DOHH2 (cell line): ENCODE measurements around the gene CD9.

Source experiments
- H3F3A ChIP-seq: fragments of 200-600 bp; sonication (generic), shearing (Covaris generic); 2 replicates; pipeline ENCODE4 v1.6.0; 2016; ENCODE audit warnings: antibody characterized with exemption, mild to moderate bottlenecking; ENCODE audit not compliant: control insufficient read depth, insufficient read depth
- H3K27ac ChIP-seq: fragments of 200-600 bp; sonication (generic); 2 replicates; pipeline ENCODE4 v1.5.1; 2014; ENCODE audit warnings: low read depth, mild to moderate bottlenecking, low read length, moderate library complexity
- H3K27me3 ChIP-seq: fragments of 200-600 bp; sonication (generic); 2 replicates; pipeline ENCODE4 v1.6.1; 2014; ENCODE audit warnings: mild to moderate bottlenecking, low read length, mixed read lengths; ENCODE audit not compliant: control insufficient read depth
- H3K36me3 ChIP-seq: fragments of 200-600 bp; sonication (generic); 2 replicates; pipeline ENCODE4 v1.6.1; 2014; ENCODE audit warnings: mild to moderate bottlenecking, low read length, moderate library complexity, mixed read lengths; ENCODE audit not compliant: control insufficient read depth
- H3K4me1 ChIP-seq: fragments of 200-600 bp; sonication (generic); 2 replicates; pipeline ENCODE4 v1.6.1; 2014; ENCODE audit warnings: mild to moderate bottlenecking, low read length, mixed read lengths; ENCODE audit not compliant: control insufficient read depth
- H3K4me2 ChIP-seq: fragments of 200-600 bp; sonication (generic); 2 replicates; pipeline ENCODE4 v1.6.0; 2014; ENCODE audit warnings: mild to moderate bottlenecking, low read length, moderate library complexity
- H3K4me3 ChIP-seq: fragments of 200-600 bp; sonication (generic); 2 replicates; pipeline ENCODE4 v1.5.1; 2014; ENCODE audit warnings: mild to moderate bottlenecking, low read length, mixed read lengths
- H3K79me2 ChIP-seq: fragments of 200-600 bp; sonication (generic); 2 replicates; pipeline ENCODE4 v1.6.1; 2014; ENCODE audit warnings: mild to moderate bottlenecking, low read length, mixed read lengths; ENCODE audit not compliant: control insufficient read depth
- H3K9me2 ChIP-seq: fragments of 200-600 bp; sonication (generic); replicated peaks from 2 replicates; pipeline ENCODE4 v1.6.1; 2014; ENCODE audit warnings: mild to moderate bottlenecking, low read length, mixed read lengths; ENCODE audit not compliant: control insufficient read depth
- H3K9me3 ChIP-seq: fragments of 200-600 bp; sonication (generic); 2 replicates; pipeline ENCODE4 v1.6.1; 2014; ENCODE audit warnings: antibody characterized with exemption, low read length, mixed read lengths; ENCODE audit not compliant: control insufficient read depth, insufficient read depth
- H4K20me1 ChIP-seq: fragments of 200-600 bp; sonication (generic); 2 replicates; pipeline ENCODE4 v1.6.0; 2014; ENCODE audit warnings: low read depth, mild to moderate bottlenecking, antibody characterized with exemption, low read length, moderate library complexity; ENCODE audit not compliant: control insufficient read depth, insufficient read depth
- EZH2phosphoT487 ChIP-seq: fragments of 200-600 bp; sonication (generic); IDR thresholded peaks from 2 replicates; pipeline ENCODE4 v1.6.1; 2017; ENCODE audit warnings: borderline replicate concordance, mild to moderate bottlenecking, antibody characterized with exemption, low read length, moderate library complexity, mixed read lengths
- TF ChIP-seq, protein P1 (sequence below): fragments of 200-600 bp; sonication (generic); IDR thresholded peaks from one replicate; pipeline ENCODE4 v1.5.1; 2014; ENCODE audit warnings: antibody characterized with exemption, mild to moderate bottlenecking, low read depth, low read length; ENCODE audit not compliant: poor library complexity, severe bottlenecking

CD9 gene

DNA sequence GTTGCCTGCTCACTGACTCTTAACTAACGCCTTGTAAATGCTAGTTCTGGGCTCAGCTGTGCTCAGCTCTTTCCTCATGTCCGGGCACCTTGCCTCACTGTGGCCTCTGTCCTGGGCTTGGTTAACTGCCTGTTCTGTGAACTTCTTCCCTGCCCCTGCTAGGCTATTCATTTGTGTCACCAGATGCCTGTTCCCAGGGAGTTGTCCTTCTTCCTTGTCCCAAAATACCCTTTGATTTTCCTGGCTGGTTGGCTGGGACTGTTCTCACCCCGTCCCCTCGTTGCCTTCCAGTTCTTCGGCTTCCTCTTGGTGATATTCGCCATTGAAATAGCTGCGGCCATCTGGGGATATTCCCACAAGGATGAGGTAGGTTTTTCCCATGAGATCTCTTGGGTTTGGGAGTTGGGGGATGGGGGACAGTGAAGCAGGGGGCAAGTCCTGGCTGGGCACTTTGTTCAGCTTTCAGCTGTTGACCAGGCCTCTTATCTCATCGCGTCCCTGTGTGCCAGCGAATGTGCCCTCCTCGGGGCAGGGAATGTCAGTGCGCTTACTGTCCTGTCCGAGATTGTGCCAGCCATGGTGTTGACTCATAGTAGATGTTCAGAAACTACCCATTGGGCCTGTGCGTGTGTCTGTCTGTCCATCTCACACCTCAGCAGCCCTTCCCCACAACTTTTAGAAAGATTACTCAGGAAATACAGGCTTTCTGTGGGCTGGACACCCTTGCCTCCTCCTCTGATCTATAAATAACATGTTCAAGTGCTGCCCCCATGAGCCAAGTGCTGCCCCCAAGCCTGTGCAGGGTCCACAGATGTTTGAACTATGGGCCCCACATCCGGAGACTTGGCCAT, 33.1 kb downstream of the CD9 start:
- H3K9me2 ChIP-seq = no peaks in the 10 kb centered on the region
- peaks cover 17% of the 10 kb centered on the region for H3K4me1 ChIP-seq
- H3K4me3 ChIP-seq = no peak overlapping the region
- no peaks in the 10 kb centered on the region for H3F3A ChIP-seq
- H3K4me2 ChIP-seq = no peak overlapping the region
- H3K27ac ChIP-seq = no peak overlapping the region
- no peaks in the 10 kb centered on the region for H3K27me3 ChIP-seq
- no peaks in the 10 kb centered on the region for H3K9me3 ChIP-seq
- TF ChIP-seq EZH2phosphoT487 = no peak
- no peaks in the 10 kb centered on the region for H3K79me2 ChIP-seq
- H3K36me3 ChIP-seq = no peaks in the 10 kb centered on the region
- H4K20me1 ChIP-seq = no peaks in the 10 kb centered on the region

DNA sequence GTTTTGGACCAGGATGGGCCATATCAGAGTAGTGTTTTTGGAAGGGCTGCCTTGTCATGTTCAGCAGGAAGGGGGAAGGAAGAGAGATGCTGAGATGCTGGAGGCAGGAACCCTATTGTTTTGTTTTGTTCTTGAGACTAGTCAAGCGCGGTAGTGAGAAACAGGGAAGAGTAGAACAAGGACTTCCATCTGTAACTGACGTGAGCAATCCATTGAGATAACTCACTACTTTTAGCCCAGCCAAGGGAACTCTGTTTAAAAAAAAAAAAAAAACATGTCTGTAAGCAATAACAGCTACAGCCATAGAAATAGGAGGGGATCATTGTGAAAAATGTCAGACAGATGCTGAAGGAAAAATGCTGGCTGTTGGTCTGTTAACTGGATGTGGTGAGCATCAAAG, 34.0 kb downstream of the CD9 start:
- Histone ChIP-seq H3K4me1 (peaks cover 17% of the 10 kb centered on the region), H3K36me3 (no peaks in the 10 kb centered on the region), H3K9me3 (no peaks in the 10 kb centered on the region), H3K79me2 (no peaks in the 10 kb centered on the region), H3K27me3 (no peaks in the 10 kb centered on the region), H3F3A (no peaks in the 10 kb centered on the region), H3K27ac (no peak overlapping the region), H3K9me2 (no peaks in the 10 kb centered on the region), H3K4me2 (no peak overlapping the region), H3K4me3 (no peak overlapping the region), H4K20me1 (no peaks in the 10 kb centered on the region)
- TF ChIP-seq, protein P1, sequence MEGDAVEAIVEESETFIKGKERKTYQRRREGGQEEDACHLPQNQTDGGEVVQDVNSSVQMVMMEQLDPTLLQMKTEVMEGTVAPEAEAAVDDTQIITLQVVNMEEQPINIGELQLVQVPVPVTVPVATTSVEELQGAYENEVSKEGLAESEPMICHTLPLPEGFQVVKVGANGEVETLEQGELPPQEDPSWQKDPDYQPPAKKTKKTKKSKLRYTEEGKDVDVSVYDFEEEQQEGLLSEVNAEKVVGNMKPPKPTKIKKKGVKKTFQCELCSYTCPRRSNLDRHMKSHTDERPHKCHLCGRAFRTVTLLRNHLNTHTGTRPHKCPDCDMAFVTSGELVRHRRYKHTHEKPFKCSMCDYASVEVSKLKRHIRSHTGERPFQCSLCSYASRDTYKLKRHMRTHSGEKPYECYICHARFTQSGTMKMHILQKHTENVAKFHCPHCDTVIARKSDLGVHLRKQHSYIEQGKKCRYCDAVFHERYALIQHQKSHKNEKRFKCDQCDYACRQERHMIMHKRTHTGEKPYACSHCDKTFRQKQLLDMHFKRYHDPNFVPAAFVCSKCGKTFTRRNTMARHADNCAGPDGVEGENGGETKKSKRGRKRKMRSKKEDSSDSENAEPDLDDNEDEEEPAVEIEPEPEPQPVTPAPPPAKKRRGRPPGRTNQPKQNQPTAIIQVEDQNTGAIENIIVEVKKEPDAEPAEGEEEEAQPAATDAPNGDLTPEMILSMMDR = no peak
- TF ChIP-seq EZH2phosphoT487 = no peak

DNA sequence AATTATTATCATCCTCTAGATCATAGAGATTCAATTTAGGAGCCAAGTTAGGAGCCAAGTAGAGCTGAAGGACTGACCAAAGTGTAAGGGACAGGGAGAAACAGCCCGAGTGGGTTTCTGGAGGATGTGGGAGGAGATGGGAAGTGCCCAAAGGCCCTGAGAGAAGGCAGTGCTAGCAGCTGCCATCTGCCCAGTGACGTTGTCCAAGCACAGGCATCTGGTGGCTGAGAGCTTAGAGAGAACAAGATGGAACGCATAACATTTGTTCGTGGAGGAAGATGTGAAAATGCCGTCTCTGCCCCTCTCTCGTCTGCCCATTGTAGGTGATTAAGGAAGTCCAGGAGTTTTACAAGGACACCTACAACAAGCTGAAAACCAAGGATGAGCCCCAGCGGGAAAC, 34.7 kb downstream of the CD9 start:
- Histone ChIP-seq H3K4me1 (peaks cover 17% of the 10 kb centered on the region), H3K27me3 (no peaks in the 10 kb centered on the region), H3K9me3 (no peaks in the 10 kb centered on the region), H3K4me2 (no peak overlapping the region), H3K9me2 (no peaks in the 10 kb centered on the region), H4K20me1 (no peaks in the 10 kb centered on the region), H3F3A (no peaks in the 10 kb centered on the region), H3K4me3 (no peak overlapping the region), H3K79me2 (no peaks in the 10 kb centered on the region), H3K27ac (no peak overlapping the region), H3K36me3 (no peaks in the 10 kb centered on the region)
- TF ChIP-seq, protein P1 = no peak
- no peak for TF ChIP-seq EZH2phosphoT487

DNA sequence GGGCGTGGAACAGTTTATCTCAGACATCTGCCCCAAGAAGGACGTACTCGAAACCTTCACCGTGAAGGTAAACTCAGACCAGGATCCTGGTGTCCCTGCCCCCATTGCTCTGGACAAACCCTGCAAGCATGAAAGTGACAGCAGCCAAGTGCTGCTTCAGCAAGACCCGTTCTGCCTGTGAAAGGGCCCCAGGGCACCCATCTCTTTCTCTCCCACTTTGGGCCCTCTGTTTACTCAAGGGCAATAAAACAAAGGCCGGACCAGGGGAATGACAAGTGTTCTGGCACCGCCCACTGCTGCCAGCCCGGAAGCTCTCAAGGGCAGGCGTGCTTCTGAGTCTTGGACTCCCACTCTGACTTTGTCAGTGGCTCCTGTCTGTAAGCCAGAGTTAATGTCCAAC, 35.3 kb downstream of the CD9 start:
- no peak overlapping the region for H3K4me3 ChIP-seq
- H3F3A ChIP-seq = no peaks in the 10 kb centered on the region
- H3K9me3 ChIP-seq = no peaks in the 10 kb centered on the region
- H4K20me1 ChIP-seq = no peaks in the 10 kb centered on the region
- H3K36me3 ChIP-seq = no peaks in the 10 kb centered on the region
- H3K79me2 ChIP-seq = no peaks in the 10 kb centered on the region
- no peaks in the 10 kb centered on the region for H3K27me3 ChIP-seq
- H3K9me2 ChIP-seq = no peaks in the 10 kb centered on the region
- TF ChIP-seq, protein P1 = no peak
- TF ChIP-seq EZH2phosphoT487 = no peak
- no peak overlapping the region for H3K4me2 ChIP-seq
- peaks cover 11% of the 10 kb centered on the region for H3K4me1 ChIP-seq
- H3K27ac ChIP-seq = no peak overlapping the region
